Choroid plexus epithelial cell (primary cell): ENCODE measurements around the gene PPP1R17.

Source experiments
- DNase-seq: peaks from one replicate; pipeline ENCODE4 v3.0.0-alpha.2; 2010; ENCODE audit warnings: low read depth
- H3K4me3 ChIP-seq: 2 replicates; pipeline ENCODE4 v1.5.1; 2011; ENCODE audit warnings: low read depth, mild to moderate bottlenecking, control low read depth, low read length, moderate library complexity
- CTCF ChIP-seq: conservative IDR thresholded peaks from 2 replicates; pipeline ENCODE4 v1.5.1; 2011; ENCODE audit warnings: low read depth, mild to moderate bottlenecking, control low read depth, inconsistent platforms, low read length, moderate library complexity

Gene PPP1R17

GRCh38 chr7:31651234-31652062 lies 35.6 kb upstream of the PPP1R17 start:
- DNase-seq, result no peak

GRCh38 chr7:31652063-31652326 lies 35.0 kb upstream of the PPP1R17 start:
- no peak overlapping the region for H3K4me3 ChIP-seq
- TF ChIP-seq CTCF, result no peak
- DNase-seq, result no peak

More at GRCh38 chr7:31651234-31652062, 35.6 kb upstream of the PPP1R17 start:
- TF ChIP-seq CTCF, result no peak
- no peak overlapping the region for H3K4me3 ChIP-seq

- TF ChIP-seq CTCF, result no peak
- DNase-seq, result no peak
- H3K4me3 ChIP-seq, result no peak overlapping the region
These were observed 23.9 kb upstream of the PPP1R17 start for GRCh38 chr7:31663072-31663471.

GRCh38 chr7:31664890-31665289 lies 22.1 kb upstream of the PPP1R17 start:
- no peak for DNase-seq
- TF ChIP-seq CTCF, result no peak

GRCh38 chr7:31665546-31665945 lies 21.5 kb upstream of the PPP1R17 start:
- no peak for DNase-seq
- H3K4me3 ChIP-seq, result no peak overlapping the region
- TF ChIP-seq CTCF, result no peak

More at GRCh38 chr7:31664890-31665289, 22.1 kb upstream of the PPP1R17 start:
- no peak overlapping the region for H3K4me3 ChIP-seq

GRCh38 chr7:31669461-31669860 lies 17.6 kb upstream of the PPP1R17 start:
- no peak for DNase-seq
- TF ChIP-seq CTCF, result no peak
- H3K4me3 ChIP-seq, result no peak overlapping the region
